Measurements from ENCODE around the gene S100A1.

- TF ChIP-seq REST (IDR thresholded peaks at IDR 0.05; ENCODE audit: insufficient replicate concordance, low read depth) (no peak), CTCF (IDR thresholded peaks at IDR 0.05; ENCODE audit: insufficient read depth, low read length) (no peak)
These were observed 43.2 kb upstream of the S100A1 start for GRCh38 chr1:153585006-153585405.
